ENCODE measurements around the gene ABI3BP. TPM values are rescaled to one million over a fixed set of nuclear protein-coding genes. Genes with fewer than 3 reads are reported as not detected.

ABI3BP gene
- total and polyA plus RNA-seq, 4 donors: 21.9 to 87.5 (median 59.9) TPM

DNA sequence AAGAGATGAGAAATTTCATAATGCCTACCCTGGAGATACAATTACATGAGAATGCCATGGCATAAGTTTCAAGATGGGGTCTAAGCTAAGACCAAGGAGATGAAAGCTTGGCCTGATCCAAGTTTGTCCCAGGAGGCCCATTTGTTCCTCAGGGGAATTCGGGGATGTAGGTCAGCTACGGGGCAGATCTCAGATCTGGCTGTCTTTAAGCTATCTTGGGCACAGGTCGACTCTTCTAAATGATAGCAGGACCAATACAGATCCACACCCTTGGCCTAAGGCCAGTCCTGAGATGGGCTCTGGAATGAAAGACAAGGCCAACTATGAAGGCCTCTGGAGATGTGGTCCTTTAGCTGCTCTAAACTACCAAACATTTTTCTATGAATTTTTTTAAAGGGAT is 16.6 kb downstream of the ABI3BP start:
- WGBS, 2 donors: 77 to 91% methylated on average over 3 of the region's 3 CpGs
- DNase-seq: no peak
- Histone ChIP-seq H3K9ac (ENCODE audit: insufficient read depth in 1 of 2, low read length in 2 of 2) (no peak overlapping the region), H3K4me3 (no peak overlapping the region), H3K36me3 (ENCODE audit: control insufficient read depth in 4 of 4, insufficient read depth in 4 of 4, low read length in 4 of 4) (no peaks in the 10 kb centered on the region), H3K9me3 (ENCODE audit: control insufficient read depth in 4 of 4, insufficient read depth in 3 of 4, low read length in 3 of 4) (no peaks in the 10 kb centered on the region), H3K27me3 (ENCODE audit: control insufficient read depth in 3 of 3, insufficient read depth in 3 of 3, low read length in 2 of 3) (no peaks in the 10 kb centered on the region), H3K4me1 (ENCODE audit: control insufficient read depth in 5 of 5, insufficient read depth in 5 of 5, low read length in 5 of 5) (peaks cover 0 to 16% (median 0%) of the 10 kb centered on the region in 5 donors), H3K27ac (ENCODE audit: low read depth in 1 of 2, low read length in 1 of 2) (no peak overlapping the region)
- ATAC-seq (ENCODE audit: insufficient read depth, low FRiP score): no peak
- TF ChIP-seq, protein P1, sequence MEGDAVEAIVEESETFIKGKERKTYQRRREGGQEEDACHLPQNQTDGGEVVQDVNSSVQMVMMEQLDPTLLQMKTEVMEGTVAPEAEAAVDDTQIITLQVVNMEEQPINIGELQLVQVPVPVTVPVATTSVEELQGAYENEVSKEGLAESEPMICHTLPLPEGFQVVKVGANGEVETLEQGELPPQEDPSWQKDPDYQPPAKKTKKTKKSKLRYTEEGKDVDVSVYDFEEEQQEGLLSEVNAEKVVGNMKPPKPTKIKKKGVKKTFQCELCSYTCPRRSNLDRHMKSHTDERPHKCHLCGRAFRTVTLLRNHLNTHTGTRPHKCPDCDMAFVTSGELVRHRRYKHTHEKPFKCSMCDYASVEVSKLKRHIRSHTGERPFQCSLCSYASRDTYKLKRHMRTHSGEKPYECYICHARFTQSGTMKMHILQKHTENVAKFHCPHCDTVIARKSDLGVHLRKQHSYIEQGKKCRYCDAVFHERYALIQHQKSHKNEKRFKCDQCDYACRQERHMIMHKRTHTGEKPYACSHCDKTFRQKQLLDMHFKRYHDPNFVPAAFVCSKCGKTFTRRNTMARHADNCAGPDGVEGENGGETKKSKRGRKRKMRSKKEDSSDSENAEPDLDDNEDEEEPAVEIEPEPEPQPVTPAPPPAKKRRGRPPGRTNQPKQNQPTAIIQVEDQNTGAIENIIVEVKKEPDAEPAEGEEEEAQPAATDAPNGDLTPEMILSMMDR (IDR thresholded peaks at IDR 0.05; ENCODE audit: control extremely low read depth, extremely low read depth): no peak

GRCh38 chr3:100975714-100976113 is 17.5 kb downstream of the ABI3BP start:
- DNase-seq (no peak), ATAC-seq (ENCODE audit: insufficient read depth, low FRiP score) (no peak)
- TF ChIP-seq, protein P1 (IDR thresholded peaks at IDR 0.05; ENCODE audit: control extremely low read depth, extremely low read depth): no peak
- no peak overlapping the region for H3K9ac ChIP-seq (ENCODE audit: insufficient read depth in 1 of 2, low read length in 2 of 2)
- peaks cover 0 to 16% (median 0%) of the 10 kb centered on the region in 5 donors for H3K4me1 ChIP-seq (ENCODE audit: control insufficient read depth in 5 of 5, insufficient read depth in 5 of 5, low read length in 5 of 5)
- WGBS, 2 donors: 71 to 88% methylated on average over 2 of the region's 2 CpGs
- peak overlapping the region in 1 of 2 donors; percentile 21 for H3K27ac ChIP-seq (ENCODE audit: low read depth in 1 of 2, low read length in 1 of 2)
- H3K27me3 ChIP-seq (ENCODE audit: control insufficient read depth in 3 of 3, insufficient read depth in 3 of 3, low read length in 2 of 3): no peaks in the 10 kb centered on the region
- H3K36me3 ChIP-seq (ENCODE audit: control insufficient read depth in 4 of 4, insufficient read depth in 4 of 4, low read length in 4 of 4): no peaks in the 10 kb centered on the region
- H3K9me3 ChIP-seq (ENCODE audit: control insufficient read depth in 4 of 4, insufficient read depth in 3 of 4, low read length in 3 of 4): no peaks in the 10 kb centered on the region
- no peak overlapping the region for H3K4me3 ChIP-seq

GRCh38 chr3:100973594-100973993 is 19.6 kb downstream of the ABI3BP start:
- no peak overlapping the region for H3K4me3 ChIP-seq
- DNase-seq: no peak
- 86 to 92% methylated on average over 4 of the region's 4 CpGs for WGBS, 2 donors
- TF ChIP-seq, protein P1 (IDR thresholded peaks at IDR 0.05; ENCODE audit: control extremely low read depth, extremely low read depth): no peak
- no peak for ATAC-seq (ENCODE audit: insufficient read depth, low FRiP score)
- H3K4me1 ChIP-seq (ENCODE audit: control insufficient read depth in 5 of 5, insufficient read depth in 5 of 5, low read length in 5 of 5): peaks cover 0 to 20% (median 0%) of the 10 kb centered on the region in 5 donors
- no peaks in the 10 kb centered on the region for H3K36me3 ChIP-seq (ENCODE audit: control insufficient read depth in 4 of 4, insufficient read depth in 4 of 4, low read length in 4 of 4)
- no peaks in the 10 kb centered on the region for H3K9me3 ChIP-seq (ENCODE audit: control insufficient read depth in 4 of 4, insufficient read depth in 3 of 4, low read length in 3 of 4)
- H3K27me3 ChIP-seq (ENCODE audit: control insufficient read depth in 3 of 3, insufficient read depth in 3 of 3, low read length in 2 of 3): no peaks in the 10 kb centered on the region
- H3K9ac ChIP-seq (ENCODE audit: insufficient read depth in 1 of 2, low read length in 2 of 2): no peak overlapping the region
- no peak overlapping the region for H3K27ac ChIP-seq (ENCODE audit: low read depth in 1 of 2, low read length in 1 of 2)

GRCh38 chr3:100972867-100973266 is 20.4 kb downstream of the ABI3BP start:
- DNase-seq (peak in 1 of 3 donors; percentile 48), ATAC-seq (ENCODE audit: insufficient read depth, low FRiP score) (peak; percentile 50)
- WGBS, 2 donors: 37 to 70% methylated on average over 1 of the region's 1 CpG
- no peak overlapping the region for H3K27ac ChIP-seq (ENCODE audit: low read depth in 1 of 2, low read length in 1 of 2)
- TF ChIP-seq, protein P1 (IDR thresholded peaks at IDR 0.05; ENCODE audit: control extremely low read depth, extremely low read depth): no peak
- no peaks in the 10 kb centered on the region for H3K9me3 ChIP-seq (ENCODE audit: control insufficient read depth in 4 of 4, insufficient read depth in 3 of 4, low read length in 3 of 4)
- H3K36me3 ChIP-seq (ENCODE audit: control insufficient read depth in 4 of 4, insufficient read depth in 4 of 4, low read length in 4 of 4): no peaks in the 10 kb centered on the region
- no peaks in the 10 kb centered on the region for H3K27me3 ChIP-seq (ENCODE audit: control insufficient read depth in 3 of 3, insufficient read depth in 3 of 3, low read length in 2 of 3)
- H3K4me3 ChIP-seq: no peak overlapping the region
- no peak overlapping the region for H3K9ac ChIP-seq (ENCODE audit: insufficient read depth in 1 of 2, low read length in 2 of 2)
- H3K4me1 ChIP-seq (ENCODE audit: control insufficient read depth in 5 of 5, insufficient read depth in 5 of 5, low read length in 5 of 5): peaks cover 0 to 20% (median 0%) of the 10 kb centered on the region in 5 donors
